Fibroblast of lung (primary cell): ENCODE measurements around the gene NKD2. TPM values are rescaled to one million over a fixed set of nuclear protein-coding genes. Genes with fewer than 3 reads are reported as not detected.

Experiments
- DNase-seq, 2 donors: peaks; one replicate each; pipeline versions ENCODE4 v3.0.0 to v3.0.0-alpha.2; 2010; ENCODE audit warnings: low read depth in 2 of 2
- H2AFZ ChIP-seq: 2 replicates; pipeline ENCODE4 v1.5.1; 2012; ENCODE audit warnings: low read length, control low read depth, inconsistent platforms
- H3K27ac ChIP-seq: 2 replicates; pipeline ENCODE4 v1.5.1; 2011; ENCODE audit warnings: low read length, control low read depth; ENCODE audit not compliant: insufficient read depth
- H3K27me3 ChIP-seq: 2 replicates; pipeline ENCODE4 v1.5.1; 2011; ENCODE audit warnings: mild to moderate bottlenecking, low read length; ENCODE audit not compliant: control insufficient read depth, insufficient read depth
- H3K36me3 ChIP-seq: 2 replicates; pipeline ENCODE4 v1.5.1; 2011; ENCODE audit warnings: low read length; ENCODE audit not compliant: control insufficient read depth, insufficient read depth
- H3K4me1 ChIP-seq: 2 replicates; pipeline ENCODE4 v1.5.1; 2011; ENCODE audit warnings: low read length; ENCODE audit not compliant: control insufficient read depth, insufficient read depth; ENCODE audit errors: extremely low read depth
- H3K4me2 ChIP-seq: 2 replicates; pipeline ENCODE4 v1.5.1; 2011; ENCODE audit warnings: low read length, control low read depth; ENCODE audit not compliant: insufficient read depth; ENCODE audit errors: extremely low read depth
- H3K4me3 ChIP-seq, 4 experiments: fragments of 200-600 bp in 1 of 4; sonication (generic) in 1 of 4; replicated peaks in 1 of 4; 2 replicates each; pipeline ENCODE4 v1.5.1; 2011 to 2016; ENCODE audit warnings: low read length in 4 of 4, low read depth in 3 of 4, mild to moderate bottlenecking in 3 of 4, control low read depth in 2 of 4, inconsistent platforms in 1 of 4, mixed read lengths in 1 of 4; ENCODE audit not compliant: insufficient read depth in 1 of 4; ENCODE audit errors: control extremely low read depth in 1 of 4
- H3K79me2 ChIP-seq: 2 replicates; pipeline ENCODE4 v1.5.1; 2012; ENCODE audit warnings: mild to moderate bottlenecking, low read length, inconsistent platforms; ENCODE audit not compliant: control insufficient read depth, insufficient read depth
- H3K9ac ChIP-seq: 2 replicates; pipeline ENCODE4 v1.5.1; 2011; ENCODE audit warnings: mild to moderate bottlenecking, low read length, control low read depth; ENCODE audit not compliant: insufficient read depth
- H3K9me3 ChIP-seq: 2 replicates; pipeline ENCODE4 v1.5.1; 2012; ENCODE audit warnings: low read depth, low read length; ENCODE audit not compliant: control insufficient read depth, insufficient read depth
- H4K20me1 ChIP-seq: 2 replicates; pipeline ENCODE4 v1.5.1; 2011; ENCODE audit warnings: low read length; ENCODE audit not compliant: control insufficient read depth, insufficient read depth; ENCODE audit errors: extremely low read depth
- EZH2 ChIP-seq: IDR thresholded peaks from 2 replicates; pipeline ENCODE4 v1.5.1; 2012; ENCODE audit warnings: low read length, control low read depth, mild to moderate bottlenecking; ENCODE audit errors: missing control alignments
- polyA plus RNA-seq, 2 donors: library from polyadenylated mRNA; depleted of rRNA in 1 of 2; stranded (reverse) in 1 of 2; unstranded in 1 of 2; fragments of >200 nt; gene quantifications; 2 replicates each; pipeline ENCODE4 v1.2.1, GENCODE V29; 2011 to 2012; ENCODE audit warnings: missing spikeins in 1 of 2
- total RNA-seq: library from RNA; depleted of rRNA; stranded (reverse); fragments of >200 nt; gene quantifications from 2 replicates; pipeline ENCODE4 v1.2.1, GENCODE V29; 2014
- TF ChIP-seq, protein P1 (sequence below), 2 donors: IDR thresholded peaks in 1 of 2; conservative IDR thresholded peaks in 1 of 2; 1 replicate in 1 of 2; 2 replicates in 1 of 2; pipeline ENCODE4 v1.5.1; 2011 to 2012; ENCODE audit warnings: low read length in 2 of 2, control low read depth in 1 of 2, inconsistent platforms in 1 of 2, low read depth in 1 of 2, mild to moderate bottlenecking in 1 of 2

The NKD2 gene
- total and polyA plus RNA-seq, 2 donors (not counting 1 experiment from before 2014, with no cell fraction given): under 0.01 TPM; not detected in 1

DNA sequence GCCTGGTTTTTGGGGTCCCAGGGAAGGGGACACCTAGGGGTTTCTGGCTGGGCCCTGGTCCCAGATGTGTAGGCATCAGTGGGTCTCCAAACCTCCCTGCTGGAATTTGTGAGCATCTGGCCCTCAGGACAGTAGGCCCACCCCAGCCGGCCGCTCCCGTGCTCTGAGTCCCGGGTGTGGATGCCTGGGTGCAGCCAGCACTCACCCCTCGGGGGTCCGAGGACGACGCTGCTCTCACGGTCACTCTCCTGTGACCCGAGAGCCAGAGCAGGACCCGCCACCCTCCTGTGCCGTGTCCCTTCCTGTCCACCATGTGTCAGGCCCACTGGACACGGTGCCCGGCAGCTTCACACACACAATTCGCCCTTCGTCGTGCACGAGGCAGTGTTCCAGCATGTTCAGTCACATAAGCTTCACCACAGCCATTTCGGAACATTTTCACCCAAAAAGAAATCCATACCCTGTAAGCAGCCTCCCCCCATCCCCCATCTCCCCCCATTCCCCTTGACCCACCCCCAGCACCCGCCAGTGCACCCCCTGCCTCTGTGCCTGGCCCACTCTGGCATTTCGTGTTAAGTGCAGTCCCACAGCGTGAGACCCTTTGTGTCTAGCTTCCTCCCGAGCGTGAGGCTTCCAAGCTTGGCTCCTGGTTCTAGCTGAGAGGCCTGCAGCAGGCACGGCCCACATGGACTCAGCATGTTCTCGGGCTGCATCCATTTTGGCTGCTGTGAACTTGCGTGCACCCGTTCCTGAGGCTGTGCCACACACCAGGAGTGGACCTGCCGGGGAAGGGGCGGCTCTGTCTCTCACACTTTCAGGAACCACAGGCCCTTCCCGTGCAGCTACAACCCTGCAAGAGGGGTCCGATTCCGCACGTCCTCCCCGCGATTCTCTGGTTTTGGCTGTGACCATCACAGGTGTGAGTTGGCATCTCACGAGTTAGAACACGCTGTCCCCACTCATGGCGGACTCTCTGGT lies 40.5 kb downstream of the NKD2 start:
- no peak overlapping the region for H3K4me3 ChIP-seq
- no peak overlapping the region for H3K27ac ChIP-seq
- no peaks in the 10 kb centered on the region for H3K27me3 ChIP-seq
- no peaks in the 10 kb centered on the region for H3K79me2 ChIP-seq
- no peaks in the 10 kb centered on the region for H3K36me3 ChIP-seq
- TF ChIP-seq, protein P1, sequence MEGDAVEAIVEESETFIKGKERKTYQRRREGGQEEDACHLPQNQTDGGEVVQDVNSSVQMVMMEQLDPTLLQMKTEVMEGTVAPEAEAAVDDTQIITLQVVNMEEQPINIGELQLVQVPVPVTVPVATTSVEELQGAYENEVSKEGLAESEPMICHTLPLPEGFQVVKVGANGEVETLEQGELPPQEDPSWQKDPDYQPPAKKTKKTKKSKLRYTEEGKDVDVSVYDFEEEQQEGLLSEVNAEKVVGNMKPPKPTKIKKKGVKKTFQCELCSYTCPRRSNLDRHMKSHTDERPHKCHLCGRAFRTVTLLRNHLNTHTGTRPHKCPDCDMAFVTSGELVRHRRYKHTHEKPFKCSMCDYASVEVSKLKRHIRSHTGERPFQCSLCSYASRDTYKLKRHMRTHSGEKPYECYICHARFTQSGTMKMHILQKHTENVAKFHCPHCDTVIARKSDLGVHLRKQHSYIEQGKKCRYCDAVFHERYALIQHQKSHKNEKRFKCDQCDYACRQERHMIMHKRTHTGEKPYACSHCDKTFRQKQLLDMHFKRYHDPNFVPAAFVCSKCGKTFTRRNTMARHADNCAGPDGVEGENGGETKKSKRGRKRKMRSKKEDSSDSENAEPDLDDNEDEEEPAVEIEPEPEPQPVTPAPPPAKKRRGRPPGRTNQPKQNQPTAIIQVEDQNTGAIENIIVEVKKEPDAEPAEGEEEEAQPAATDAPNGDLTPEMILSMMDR (conservative IDR thresholded peaks at IDR 0.05 in 1 of 2, IDR thresholded peaks at IDR 0.05 in 1 of 2; ENCODE audit: low read depth in 1 of 2, low read length in 2 of 2): no peak
- no peak for TF ChIP-seq EZH2
- no peak overlapping the region for H2AFZ ChIP-seq
- no peak overlapping the region for H3K9ac ChIP-seq
- no peak for DNase-seq
- H4K20me1 ChIP-seq: no peaks in the 10 kb centered on the region
- no peaks in the 10 kb centered on the region for H3K9me3 ChIP-seq
- H3K4me2 ChIP-seq: no peak overlapping the region
- no peaks in the 10 kb centered on the region for H3K4me1 ChIP-seq

DNA sequence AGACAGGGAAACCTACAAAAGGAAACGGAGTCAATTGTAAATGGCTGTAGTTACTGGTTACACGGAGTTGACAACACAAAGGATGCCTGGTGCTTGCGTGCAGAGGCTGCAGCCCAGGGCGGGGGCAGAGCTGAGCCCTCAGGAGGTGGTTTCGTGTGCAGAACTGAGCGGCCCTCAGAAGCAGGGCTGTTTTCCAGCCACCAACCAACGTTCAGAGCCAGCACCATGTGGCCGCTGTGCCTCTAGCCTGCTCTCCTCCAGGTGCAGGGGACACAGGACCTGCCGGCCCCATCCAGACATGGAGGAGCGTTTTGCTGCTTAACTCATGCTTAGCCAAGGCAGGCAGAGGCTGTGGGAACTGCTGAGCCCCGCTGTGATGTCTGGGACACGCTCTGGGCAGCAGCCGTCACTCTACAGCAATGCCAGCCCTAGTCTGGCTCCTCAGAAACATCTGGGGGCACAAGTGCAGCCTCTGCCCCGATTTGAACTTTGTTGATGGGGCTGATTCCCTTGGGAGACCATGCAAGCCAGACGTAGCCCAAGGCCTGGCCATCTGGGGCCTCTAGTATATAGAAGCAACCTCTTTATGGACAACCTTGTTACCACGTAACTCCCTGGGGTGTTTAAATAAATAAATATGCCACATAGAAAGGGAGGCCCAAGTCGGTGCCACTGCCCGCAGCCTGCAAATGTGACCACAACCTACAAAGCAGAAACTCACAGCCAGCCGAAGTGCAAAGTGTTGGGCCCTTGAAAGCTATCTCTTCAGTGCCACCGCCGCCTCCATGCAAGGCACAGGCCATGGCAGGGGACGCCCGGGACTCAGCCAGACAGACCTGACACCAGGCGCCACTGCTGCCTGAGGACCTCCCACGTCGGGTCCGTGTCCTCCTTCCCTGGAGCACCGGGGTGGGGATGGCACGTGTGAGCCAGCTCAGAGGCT lies 42.1 kb downstream of the NKD2 start:
- DNase-seq: no peak

More for the DNA sequence above, 42.1 kb downstream of the NKD2 start:
- no peak overlapping the region for H3K4me2 ChIP-seq
- no peaks in the 10 kb centered on the region for H3K36me3 ChIP-seq
- no peak for TF ChIP-seq EZH2
- TF ChIP-seq, protein P1 (conservative IDR thresholded peaks at IDR 0.05 in 1 of 2, IDR thresholded peaks at IDR 0.05 in 1 of 2; ENCODE audit: low read depth in 1 of 2, low read length in 2 of 2): no peak
- no peaks in the 10 kb centered on the region for H3K27me3 ChIP-seq
- H3K4me1 ChIP-seq: no peaks in the 10 kb centered on the region
- H3K79me2 ChIP-seq: no peaks in the 10 kb centered on the region
- H3K9me3 ChIP-seq: no peaks in the 10 kb centered on the region
- H3K27ac ChIP-seq: no peak overlapping the region
- no peaks in the 10 kb centered on the region for H4K20me1 ChIP-seq
- no peak overlapping the region for H3K4me3 ChIP-seq
- no peak overlapping the region for H3K9ac ChIP-seq
- no peak overlapping the region for H2AFZ ChIP-seq
